HUES64 (cell line): ENCODE measurements around the gene KLF16.
"Not testable (repeated sequence)": the region's sequence is repeated elsewhere in the genome, so short reads cannot be mapped to it uniquely, and the experiment has no call there.

Experiments used
- H3K27ac ChIP-seq: 2 replicates; pipeline ENCODE4 v1.7.0; 2013; ENCODE audit warnings: low read depth, low read length, inconsistent platforms
- H3K27me3 ChIP-seq: 2 replicates; pipeline ENCODE4 v1.6.1; 2013; ENCODE audit warnings: mild to moderate bottlenecking, low read length; ENCODE audit not compliant: insufficient read depth
- H3K36me3 ChIP-seq: 2 replicates; pipeline ENCODE4 v1.6.1; 2013; ENCODE audit warnings: mild to moderate bottlenecking, low read length; ENCODE audit not compliant: insufficient read depth
- H3K4me1 ChIP-seq: 2 replicates; pipeline ENCODE4 v1.6.1; 2013; ENCODE audit warnings: mild to moderate bottlenecking, low read length, moderate library complexity; ENCODE audit not compliant: insufficient read depth
- H3K4me3 ChIP-seq: 2 replicates; pipeline ENCODE4 v1.5.1; 2013; ENCODE audit warnings: mild to moderate bottlenecking, low read length, moderate library complexity
- H3K9ac ChIP-seq: 2 replicates; pipeline ENCODE4 v1.6.1; 2013; ENCODE audit warnings: mild to moderate bottlenecking, low read depth, low read length
- H3K9me3 ChIP-seq: 2 replicates; pipeline ENCODE4 v1.6.1; 2013; ENCODE audit warnings: low read depth, low read length; ENCODE audit not compliant: insufficient read depth
- WGBS: fragments of 150-250, 120-280 bp; methylation state at CpG from one replicate; pipeline ENCODE4 v1.1.7; 2013; ENCODE audit warnings: missing lambda C conversion rate; 5-methylcytosine and 5-hydroxymethylcytosine counted together

The KLF16 gene

GRCh38 chr19:1884291-1884718 is 20.9 kb upstream of the KLF16 start:
- Histone ChIP-seq H3K9ac (peak overlapping the region; percentile 72; the same call in 1 of the 2 replicates), H3K36me3 (no peaks in the 10 kb centered on the region), H3K9me3 (no peaks in the 10 kb centered on the region), H3K27ac (no peak overlapping the region), H3K27me3 (no peaks in the 10 kb centered on the region), H3K4me3 (peak overlapping the region; percentile 93), H3K4me1 (peaks cover 17% of the 10 kb centered on the region)
- WGBS, result 25% methylated on average over 11 of the region's 11 CpGs

GRCh38 chr19:1883784-1884183 is 20.4 kb upstream of the KLF16 start:
- no peaks in the 10 kb centered on the region for H3K36me3 ChIP-seq
- no peak overlapping the region for H3K27ac ChIP-seq
- 76% methylated on average over 8 of the region's 8 CpGs for WGBS

GRCh38 chr19:1882786-1883692 is 19.7 kb upstream of the KLF16 start:
- peak overlapping the region; percentile 36; the same call in 1 of the 2 replicates for H3K9ac ChIP-seq
- H3K4me3 ChIP-seq, result no peak overlapping the region

More at GRCh38 chr19:1883784-1884183, 20.4 kb upstream of the KLF16 start:
- H3K9me3 ChIP-seq, result no peaks in the 10 kb centered on the region
- H3K9ac ChIP-seq, result no peak overlapping the region
- H3K4me1 ChIP-seq, result peaks cover 17% of the 10 kb centered on the region
- peak overlapping the region; percentile 93 for H3K4me3 ChIP-seq
- no peaks in the 10 kb centered on the region for H3K27me3 ChIP-seq

GRCh38 chr19:1882089-1882785 is 18.9 kb upstream of the KLF16 start:
- Histone ChIP-seq H3K36me3 (no peaks in the 10 kb centered on the region), H3K27ac (0 out of 2 replicates have a peak overlapping the region, but pooled peaks have one; percentile 18), H3K9me3 (no peaks in the 10 kb centered on the region), H3K9ac (peak overlapping the region; percentile 36; the same call in 1 of the 2 replicates), H3K4me3 (no peak overlapping the region), H3K4me1 (peaks cover 15% of the 10 kb centered on the region), H3K27me3 (no peaks in the 10 kb centered on the region)
- WGBS, result 84% methylated on average over 29 of the region's 31 CpGs

More at GRCh38 chr19:1882786-1883692, 19.7 kb upstream of the KLF16 start:
- WGBS, result 88% methylated on average over 25 of the region's 25 CpGs
- Histone ChIP-seq H3K9me3 (no peaks in the 10 kb centered on the region), H3K27ac (no peak overlapping the region), H3K36me3 (no peaks in the 10 kb centered on the region), H3K27me3 (no peaks in the 10 kb centered on the region), H3K4me1 (peaks cover 17% of the 10 kb centered on the region)

- H3K9ac ChIP-seq, result 0 out of 2 replicates have a peak overlapping the region, but pooled peaks have one; percentile 36
- not testable (repeated sequence) for H3K36me3 ChIP-seq, H3K27ac ChIP-seq, H3K9me3 ChIP-seq, H3K4me3 ChIP-seq, H3K27me3 ChIP-seq
- 95% methylated on average over 29 of the region's 44 CpGs for WGBS
- H3K4me1 ChIP-seq, result peaks cover 11% of the 10 kb centered on the region; the same call in 1 of the 2 replicates
Measured at GRCh38 chr19:1881393-1882088, 18.2 kb upstream of the KLF16 start.

- WGBS, result 95% methylated on average over 30 of the region's 35 CpGs
- H3K9me3 ChIP-seq, result no peaks in the 10 kb centered on the region
- H3K9ac ChIP-seq, result no peak overlapping the region
- H3K4me3 ChIP-seq, result no peak overlapping the region
- H3K4me1 ChIP-seq, result peaks cover 11% of the 10 kb centered on the region; the same call in 1 of the 2 replicates
- H3K36me3 ChIP-seq, result no peaks in the 10 kb centered on the region
- H3K27me3 ChIP-seq, result no peaks in the 10 kb centered on the region
- H3K27ac ChIP-seq, result no peak overlapping the region
Measured at GRCh38 chr19:1880611-1881392, 17.4 kb upstream of the KLF16 start.

- H3K27me3 ChIP-seq, H3K9me3 ChIP-seq, H3K4me3 ChIP-seq, H3K27ac ChIP-seq, H3K36me3 ChIP-seq, H3K9ac ChIP-seq: not testable (repeated sequence)
- 94% methylated on average over 17 of the region's 17 CpGs for WGBS
- H3K4me1 ChIP-seq, result peaks cover 13% of the 10 kb centered on the region; the same call in 1 of the 2 replicates
Measured at GRCh38 chr19:1879982-1880381, 16.6 kb upstream of the KLF16 start.

- not testable (repeated sequence) for H3K4me3 ChIP-seq, H3K9me3 ChIP-seq
- WGBS, result 91% methylated on average over 8 of the region's 8 CpGs
Measured at GRCh38 chr19:1878583-1878982, 15.2 kb upstream of the KLF16 start.

GRCh38 chr19:1877280-1877660 is 13.9 kb upstream of the KLF16 start:
- WGBS, result 49% methylated on average over 26 of the region's 47 CpGs
- peak overlapping the region; percentile 38 for H3K4me3 ChIP-seq
- H3K27ac ChIP-seq, H3K27me3 ChIP-seq, H3K9me3 ChIP-seq, H3K36me3 ChIP-seq, H3K9ac ChIP-seq: not testable (repeated sequence)
- peaks cover 13% of the 10 kb centered on the region for H3K4me1 ChIP-seq

More at GRCh38 chr19:1878583-1878982, 15.2 kb upstream of the KLF16 start:
- not testable (repeated sequence) for H3K9ac ChIP-seq, H3K36me3 ChIP-seq, H3K27me3 ChIP-seq, H3K27ac ChIP-seq
- peaks cover 19% of the 10 kb centered on the region for H3K4me1 ChIP-seq

- peaks cover 13% of the 10 kb centered on the region for H3K4me1 ChIP-seq
- WGBS, result 24% methylated on average over 31 of the region's 53 CpGs
- not testable (repeated sequence) for H3K36me3 ChIP-seq, H3K9me3 ChIP-seq, H3K27me3 ChIP-seq
- H3K9ac ChIP-seq, result peak overlapping the region; percentile 91
- peak overlapping the region; percentile 93 for H3K4me3 ChIP-seq
- H3K27ac ChIP-seq, result peak overlapping the region; percentile 56; the same call in 1 of the 2 replicates
Measured at GRCh38 chr19:1876496-1877279, 13.3 kb upstream of the KLF16 start.
